SK-N-MC (cell line): ENCODE results near the gene FOSL1.

Experiments used
- EZH2 ChIP-seq: fragments of 200-600 bp; sonication (generic); IDR thresholded peaks from one replicate; pipeline ENCODE4 v1.6.1; 2017; ENCODE audit warnings: antibody characterized with exemption
- FOXP2 ChIP-seq: optimal IDR thresholded peaks from 2 replicates; pipeline ENCODE3; 2011; ENCODE audit warnings: mild to moderate bottlenecking, moderate library complexity; ENCODE audit not compliant: insufficient read depth; ENCODE audit errors: extremely low read length, control extremely low read depth
- POLR2AphosphoS5 ChIP-seq: IDR thresholded peaks from 2 replicates; pipeline ENCODE4 v1.6.1; 2012; ENCODE audit warnings: mild to moderate bottlenecking, low read depth, low read length, borderline replicate concordance

DNA sequence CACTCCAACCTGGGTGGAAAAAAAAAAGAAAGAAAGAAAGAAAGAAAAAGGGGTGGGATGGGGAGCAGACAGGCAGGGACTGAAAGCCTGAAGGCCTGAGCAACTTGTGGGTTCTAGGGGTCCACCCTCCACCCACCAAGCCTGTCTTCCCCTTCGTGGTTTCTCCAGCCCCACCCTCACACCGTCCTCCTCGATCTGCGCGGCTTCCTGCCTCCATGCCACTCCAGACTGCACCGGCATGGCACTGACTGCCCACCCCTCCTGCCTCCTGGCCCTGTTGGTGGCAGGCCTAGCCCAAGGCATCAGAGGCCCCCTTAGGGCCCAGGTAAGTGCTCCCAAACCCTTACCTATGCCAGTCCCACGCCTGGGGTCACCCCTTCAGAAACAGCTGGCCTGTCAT, 20.6 kb downstream of the FOSL1 start, which contains the start of gene CTSW:
- TF ChIP-seq EZH2 (no peak), POLR2AphosphoS5 (no peak), FOXP2 (no peak)
